ENCODE results near the gene CELSR1.

GRCh38 chr22:46517255-46517761 is 20.1 kb downstream of the CELSR1 start:
- TF ChIP-seq POLR2A (IDR thresholded peaks at IDR 0.05; ENCODE audit: low read depth, low read length) (no peak), POLR2AphosphoS5 (IDR thresholded peaks at IDR 0.05; ENCODE audit: low read depth, low read length) (no peak)

All from GM12892 (cell line).